WTC11 (cell line): ENCODE data around the gene USH1C. TPM values are rescaled to one million over a fixed set of nuclear protein-coding genes. Genes with fewer than 3 reads are reported as not detected.

ENCODE experiments used
- ATAC-seq: fragments of 200-7000 bp; cut with Tn5 transposase; 2 replicates; pipeline ENCODE4 v1.10.0; 2021; ENCODE audit warnings: mild to moderate bottlenecking, moderate library complexity
- CTCF ChIA-PET: fragments of 300-600 bp; sonication (Branson Sonifier 250); formaldehyde crosslinking; loops from one replicate; lab custom pipeline; 2021; ENCODE audit warnings: antibody characterized with exemption; lab: Charles Lee
- POLR2A ChIA-PET: fragments of 350-600 bp; sonication (Branson Sonifier 250); formaldehyde crosslinking; loops from one replicate; lab custom pipeline; 2021; ENCODE audit warnings: antibody characterized with exemption; lab: Charles Lee
- DNase-seq: peaks from one replicate; pipeline ENCODE4 v3.0.0; 2021; ENCODE audit warnings: low spot score
- H3K27ac Mint-ChIP-seq: 2 replicates; pipeline ENCODE4 v1.8.0; 2021; ENCODE audit warnings: mixed read lengths
- H3K27me3 Mint-ChIP-seq: 2 replicates; pipeline ENCODE4 v1.8.0; 2021; ENCODE audit warnings: low read depth, mild to moderate bottlenecking, moderate library complexity, mixed read lengths
- H3K36me3 Mint-ChIP-seq: 2 replicates; pipeline ENCODE4 v1.8.0; 2021; ENCODE audit warnings: mixed read lengths
- H3K4me1 Mint-ChIP-seq: 2 replicates; pipeline ENCODE4 v1.8.0; 2022; ENCODE audit warnings: mixed read lengths
- H3K4me3 Mint-ChIP-seq: 2 replicates; pipeline ENCODE4 v1.8.0; 2021; ENCODE audit warnings: mild to moderate bottlenecking, moderate library complexity, mixed read lengths
- H3K9me3 Mint-ChIP-seq: 2 replicates; pipeline ENCODE4 v1.8.0; 2021; ENCODE audit warnings: mixed read lengths
- ARID4B ChIP-seq: sonication (generic); formaldehyde crosslinking; IDR thresholded peaks from 2 replicates; pipeline ENCODE4 v1.8.0; 2023; ENCODE audit warnings: missing genetic modification reagents, mild to moderate bottlenecking, borderline replicate concordance
- ATF1 ChIP-seq: sonication (generic); formaldehyde crosslinking; IDR thresholded peaks from 2 replicates; pipeline ENCODE4 v1.8.1; 2023; ENCODE audit warnings: mild to moderate bottlenecking, moderate library complexity, missing genetic modification reagents
- CTCF ChIP-seq: fragments of 200-600 bp; IDR thresholded peaks from 2 replicates; pipeline ENCODE4 v1.8.0; 2022; ENCODE audit warnings: antibody characterized with exemption
- EMX1 ChIP-seq: fragments of 250-450 bp; sonication (Bioruptor Pico); IDR thresholded peaks from 2 replicates; pipeline ENCODE4 v1.8.0; 2021; ENCODE audit warnings: mild to moderate bottlenecking
- ETV6 ChIP-seq: sonication (generic); formaldehyde crosslinking; IDR thresholded peaks from 2 replicates; pipeline ENCODE4 v1.8.1; 2022; ENCODE audit warnings: mild to moderate bottlenecking, missing genetic modification reagents
- FOXJ3 ChIP-seq: sonication (generic); formaldehyde crosslinking; IDR thresholded peaks from 2 replicates; pipeline ENCODE4 v1.9.0; 2021; ENCODE audit warnings: missing genetic modification reagents, mild to moderate bottlenecking, borderline replicate concordance
- FOXP1 ChIP-seq: sonication (generic); formaldehyde crosslinking; IDR thresholded peaks from 2 replicates; pipeline ENCODE4 v1.8.0; 2022; ENCODE audit warnings: missing genetic modification reagents, mild to moderate bottlenecking, moderate library complexity, borderline replicate concordance
- GABPB1 ChIP-seq: sonication (generic); formaldehyde crosslinking; IDR thresholded peaks from 2 replicates; pipeline ENCODE4 v1.8.1; 2023; ENCODE audit warnings: mild to moderate bottlenecking, missing genetic modification reagents
- HMGA2 ChIP-seq: fragments of 250-450 bp; sonication (Bioruptor Pico); IDR thresholded peaks from 2 replicates; pipeline ENCODE4 v1.4.0; 2021; ENCODE audit warnings: mild to moderate bottlenecking, moderate library complexity
- JAZF1 ChIP-seq: fragments of 250-450 bp; sonication (Bioruptor Pico); IDR thresholded peaks from 2 replicates; pipeline ENCODE4 v1.9.0; 2021; ENCODE audit warnings: moderate library complexity, mild to moderate bottlenecking, inconsistent platforms
- MAX ChIP-seq: sonication (generic); formaldehyde crosslinking; IDR thresholded peaks from 2 replicates; pipeline ENCODE4 v1.8.0; 2022; ENCODE audit warnings: mild to moderate bottlenecking, missing genetic modification reagents
- MLX ChIP-seq: sonication (generic); formaldehyde crosslinking; IDR thresholded peaks from 2 replicates; pipeline ENCODE4 v1.8.1; 2023; ENCODE audit warnings: mild to moderate bottlenecking, missing genetic modification reagents, moderate library complexity
- NFYB ChIP-seq: sonication (generic); formaldehyde crosslinking; conservative IDR thresholded peaks from 2 replicates; pipeline ENCODE4 v1.8.0; 2022; ENCODE audit warnings: low read depth, missing genetic modification reagents
- RORB ChIP-seq: fragments of 250-450 bp; sonication (Bioruptor Pico); IDR thresholded peaks from 2 replicates; pipeline ENCODE4 v1.9.0; 2021; ENCODE audit warnings: mild to moderate bottlenecking
- ZBTB43 ChIP-seq: sonication (generic); formaldehyde crosslinking; IDR thresholded peaks from 2 replicates; pipeline ENCODE4 v1.8.1; 2023; ENCODE audit warnings: mild to moderate bottlenecking, missing genetic modification reagents
- ZNF121 ChIP-seq: sonication (generic); formaldehyde crosslinking; IDR thresholded peaks from 2 replicates; pipeline ENCODE4 v1.8.0; 2023; ENCODE audit warnings: missing genetic modification reagents
- ZNF423 ChIP-seq: fragments of 250-450 bp; sonication (Bioruptor Pico); IDR thresholded peaks from 2 replicates; pipeline ENCODE4 v2.1.2; 2022; ENCODE audit warnings: mild to moderate bottlenecking, moderate library complexity
- ZSCAN18 ChIP-seq: fragments of 250-450 bp; sonication (Bioruptor Pico); IDR thresholded peaks from 2 replicates; pipeline ENCODE4 v2.1.2; 2022; ENCODE audit warnings: mild to moderate bottlenecking, moderate library complexity
- total RNA-seq: library from RNA; stranded (reverse); gene quantifications from 3 replicates; pipeline ENCODE4 v1.2.3, GENCODE V29; 2021
- TF ChIP-seq, protein P1 (sequence below): sonication (generic); formaldehyde crosslinking; IDR thresholded peaks from 2 replicates; pipeline ENCODE4 v1.8.1; 2022; ENCODE audit warnings: mild to moderate bottlenecking, moderate library complexity, missing genetic modification reagents
- TF ChIP-seq, protein P2 (sequence below): fragments of 250-450 bp; sonication (Bioruptor Pico); IDR thresholded peaks from 2 replicates; pipeline ENCODE4 v1.9.0; 2021; ENCODE audit warnings: mild to moderate bottlenecking, borderline replicate concordance

USH1C gene
- total RNA-seq, 1 experiment from 2014 or later = 3.9 TPM

DNA sequence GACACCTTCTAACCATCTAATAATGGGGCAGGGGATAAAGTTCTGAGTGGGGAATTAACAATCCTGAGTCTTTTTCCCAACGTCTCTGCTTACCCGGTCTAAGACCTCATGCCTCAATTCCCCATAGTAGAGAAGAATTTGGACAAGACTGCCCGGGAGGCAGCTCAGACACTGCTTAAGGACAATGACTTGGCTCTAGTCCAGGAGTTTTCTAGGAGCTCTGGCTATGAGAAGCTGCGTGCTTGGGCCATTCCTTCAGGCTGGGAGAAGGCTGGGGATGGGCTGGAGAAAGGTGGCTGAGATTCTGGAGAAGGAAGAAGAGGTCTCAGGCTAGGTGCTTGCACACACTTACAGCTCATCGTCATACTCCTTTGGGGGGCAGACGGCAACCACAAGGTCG, 47.8 kb downstream of the USH1C start:
- Mint-ChIP-seq H3K4me3 (no peak overlapping the region), H3K9me3 (no peaks in the 10 kb centered on the region), H3K27ac (no peak overlapping the region), H3K27me3 (peaks cover 2% of the 10 kb centered on the region; the same call in 1 of the 2 replicates), H3K36me3 (no peaks in the 10 kb centered on the region), H3K4me1 (0 out of 2 replicates have a peak, but pooled peaks cover 2% of the 10 kb centered on the region)
- CTCF ChIA-PET = interaction anchor here (0.9 to 4.5 kb wide), 5 partner anchors 11 to 112 kb away, joined by 3 to 22 read pairs (median 5); partner anchors contain the start of gene KCNJ11
- no peak for DNase-seq
- no peak for ATAC-seq
- POLR2A ChIA-PET = no interaction called here
- no peak for TF ChIP-seq ZNF121
- no peak for TF ChIP-seq MLX (CRISPR knock-in tag)
- TF ChIP-seq ETV6 = no peak
- TF ChIP-seq CTCF = no peak
- TF ChIP-seq ZNF423 (CRISPR knock-in tag) = no peak
- TF ChIP-seq HMGA2 (CRISPR knock-in tag) = no peak
- TF ChIP-seq RORB (CRISPR knock-in tag) = no peak
- no peak for TF ChIP-seq ATF1 (CRISPR knock-in tag)
- TF ChIP-seq, protein P1, sequence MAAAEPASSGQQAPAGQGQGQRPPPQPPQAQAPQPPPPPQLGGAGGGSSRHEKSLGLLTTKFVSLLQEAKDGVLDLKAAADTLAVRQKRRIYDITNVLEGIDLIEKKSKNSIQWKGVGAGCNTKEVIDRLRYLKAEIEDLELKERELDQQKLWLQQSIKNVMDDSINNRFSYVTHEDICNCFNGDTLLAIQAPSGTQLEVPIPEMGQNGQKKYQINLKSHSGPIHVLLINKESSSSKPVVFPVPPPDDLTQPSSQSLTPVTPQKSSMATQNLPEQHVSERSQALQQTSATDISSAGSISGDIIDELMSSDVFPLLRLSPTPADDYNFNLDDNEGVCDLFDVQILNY (CRISPR knock-in tag) = no peak
- TF ChIP-seq MAX = no peak
- no peak for TF ChIP-seq JAZF1 (CRISPR knock-in tag)
- no peak for TF ChIP-seq EMX1 (CRISPR knock-in tag)
- TF ChIP-seq FOXJ3 (CRISPR knock-in tag) = no peak
- TF ChIP-seq ZBTB43 = no peak
- TF ChIP-seq ARID4B (CRISPR knock-in tag) = no peak
- no peak for TF ChIP-seq NFYB
- no peak for TF ChIP-seq ZSCAN18 (CRISPR knock-in tag)
- no peak for TF ChIP-seq GABPB1 (CRISPR knock-in tag)
- TF ChIP-seq, protein P2, sequence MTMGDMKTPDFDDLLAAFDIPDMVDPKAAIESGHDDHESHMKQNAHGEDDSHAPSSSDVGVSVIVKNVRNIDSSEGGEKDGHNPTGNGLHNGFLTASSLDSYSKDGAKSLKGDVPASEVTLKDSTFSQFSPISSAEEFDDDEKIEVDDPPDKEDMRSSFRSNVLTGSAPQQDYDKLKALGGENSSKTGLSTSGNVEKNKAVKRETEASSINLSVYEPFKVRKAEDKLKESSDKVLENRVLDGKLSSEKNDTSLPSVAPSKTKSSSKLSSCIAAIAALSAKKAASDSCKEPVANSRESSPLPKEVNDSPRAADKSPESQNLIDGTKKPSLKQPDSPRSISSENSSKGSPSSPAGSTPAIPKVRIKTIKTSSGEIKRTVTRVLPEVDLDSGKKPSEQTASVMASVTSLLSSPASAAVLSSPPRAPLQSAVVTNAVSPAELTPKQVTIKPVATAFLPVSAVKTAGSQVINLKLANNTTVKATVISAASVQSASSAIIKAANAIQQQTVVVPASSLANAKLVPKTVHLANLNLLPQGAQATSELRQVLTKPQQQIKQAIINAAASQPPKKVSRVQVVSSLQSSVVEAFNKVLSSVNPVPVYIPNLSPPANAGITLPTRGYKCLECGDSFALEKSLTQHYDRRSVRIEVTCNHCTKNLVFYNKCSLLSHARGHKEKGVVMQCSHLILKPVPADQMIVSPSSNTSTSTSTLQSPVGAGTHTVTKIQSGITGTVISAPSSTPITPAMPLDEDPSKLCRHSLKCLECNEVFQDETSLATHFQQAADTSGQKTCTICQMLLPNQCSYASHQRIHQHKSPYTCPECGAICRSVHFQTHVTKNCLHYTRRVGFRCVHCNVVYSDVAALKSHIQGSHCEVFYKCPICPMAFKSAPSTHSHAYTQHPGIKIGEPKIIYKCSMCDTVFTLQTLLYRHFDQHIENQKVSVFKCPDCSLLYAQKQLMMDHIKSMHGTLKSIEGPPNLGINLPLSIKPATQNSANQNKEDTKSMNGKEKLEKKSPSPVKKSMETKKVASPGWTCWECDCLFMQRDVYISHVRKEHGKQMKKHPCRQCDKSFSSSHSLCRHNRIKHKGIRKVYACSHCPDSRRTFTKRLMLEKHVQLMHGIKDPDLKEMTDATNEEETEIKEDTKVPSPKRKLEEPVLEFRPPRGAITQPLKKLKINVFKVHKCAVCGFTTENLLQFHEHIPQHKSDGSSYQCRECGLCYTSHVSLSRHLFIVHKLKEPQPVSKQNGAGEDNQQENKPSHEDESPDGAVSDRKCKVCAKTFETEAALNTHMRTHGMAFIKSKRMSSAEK (CRISPR knock-in tag) = no peak
- TF ChIP-seq FOXP1 (CRISPR knock-in tag) = no peak
